K562 (cell line): Measurements from ENCODE around the gene PTGR2. TPM values are rescaled to one million over a fixed set of nuclear protein-coding genes. Genes with fewer than 3 reads are reported as not detected.

Experiments used
- ATAC-seq: fragments of 200-7000 bp; cut with Tn5 transposase; 3 replicates; pipeline ENCODE4 v1.9.1; 2020; ENCODE audit warnings: moderate library complexity
- BruUV-seq: library from RNA; stranded (reverse); fragments of 400-500 nt; replicated peaks from 2 replicates; lab custom pipeline; 2021; lab: Mats Ljungman, UMichigan
- CTCF ChIA-PET: fragments of 300-600 bp; formaldehyde crosslinking; extraction: SDS; loops from one replicate; lab custom pipeline; 2021; ENCODE audit warnings: low intra/inter-chr PET ratio; lab: Yijun Ruan, JAX
- POLR2A ChIA-PET: fragments of 300-600, 350-650 bp; sonication (Branson Sonifier 250); formaldehyde crosslinking; extraction: SDS; loops from one replicate; lab custom pipeline; 2021; ENCODE audit warnings: antibody characterized with exemption, inconsistent platforms; lab: Yijun Ruan, JAX
- DNase-seq, 4 experiments: peaks; one replicate each; pipeline versions ENCODE4 v3.0.0 to v3.0.0-alpha.2; 2011 to 2018; ENCODE audit warnings: low spot score in 3 of 4, mixed read lengths in 3 of 4; ENCODE audit errors: extremely low read depth in 1 of 4
- FAIRE-seq: peaks from 2 replicates; lab custom pipeline; 2011; peaks lifted over from hg19 to GRCh38; lab: Jason Lieb, UNC
- H2AFZ ChIP-seq: 2 replicates; pipeline ENCODE4 v1.6.0; 2011; ENCODE audit warnings: low read depth, low read length, control low read depth, inconsistent platforms
- H3K27ac ChIP-seq: fragments of 200-600 bp; 3 replicates; pipeline ENCODE4 v1.8.0; 2011; ENCODE audit warnings: low read depth, mild to moderate bottlenecking, control low read depth, inconsistent platforms, low read length, moderate library complexity, mixed read lengths; ENCODE audit errors: extremely low read depth
- H3K27me3 ChIP-seq, 2 experiments: fragments of 300-600 bp in 1 of 2; 2 replicates in 1 of 2; 3 replicates in 1 of 2; pipeline versions ENCODE4 v1.6.0 to v1.8.0; 2011; ENCODE audit warnings: inconsistent platforms in 2 of 2, low read length in 2 of 2, mild to moderate bottlenecking in 1 of 2, mixed read lengths in 1 of 2, moderate library complexity in 1 of 2; ENCODE audit not compliant: control insufficient read depth in 2 of 2, insufficient read depth in 2 of 2
- H3K36me3 ChIP-seq: fragments of 300-600 bp; 3 replicates; pipeline ENCODE4 v1.8.0; 2011; ENCODE audit warnings: mild to moderate bottlenecking, low read length, inconsistent platforms; ENCODE audit not compliant: control insufficient read depth, insufficient read depth
- H3K4me1 ChIP-seq, 2 experiments: fragments of 200-600 bp in 1 of 2; replicated peaks in 1 of 2; 2 replicates in 1 of 2; 3 replicates in 1 of 2; pipeline versions ENCODE4 v1.5.1 to v1.8.0; 2011; ENCODE audit warnings: inconsistent platforms in 2 of 2, low read length in 2 of 2, mild to moderate bottlenecking in 1 of 2, mixed read lengths in 1 of 2, moderate library complexity in 1 of 2; ENCODE audit not compliant: control insufficient read depth in 2 of 2, insufficient read depth in 2 of 2
- H3K4me2 ChIP-seq: 2 replicates; pipeline ENCODE4 v1.6.1; 2011; ENCODE audit warnings: low read length, control low read depth, inconsistent platforms, mixed read lengths; ENCODE audit not compliant: insufficient read depth
- H3K4me3 ChIP-seq: fragments of 200-600 bp; sonication (generic), shearing (Covaris generic); 2 replicates; pipeline ENCODE4 v1.5.1; 2016; ENCODE audit warnings: control low read depth, inconsistent platforms
- H3K79me2 ChIP-seq: fragments of 200-600 bp; 3 replicates; pipeline ENCODE4 v1.8.0; 2011; ENCODE audit warnings: low read length, inconsistent platforms; ENCODE audit not compliant: control insufficient read depth, insufficient read depth
- H3K9ac ChIP-seq, 2 experiments: 2 replicates each; pipeline versions ENCODE4 v1.6.0 to v1.6.1; 2011; ENCODE audit warnings: low read depth in 2 of 2, low read length in 2 of 2, control low read depth in 1 of 2, inconsistent platforms in 1 of 2, mild to moderate bottlenecking in 1 of 2, mixed read lengths in 1 of 2; ENCODE audit not compliant: insufficient read depth in 1 of 2
- H3K9me1 ChIP-seq: one replicate; pipeline ENCODE4 v1.6.0; 2011; ENCODE audit warnings: inconsistent platforms, mild to moderate bottlenecking, low read length, moderate library complexity; ENCODE audit not compliant: control insufficient read depth, insufficient read depth
- H3K9me3 ChIP-seq: replicated peaks from 2 replicates; pipeline ENCODE4 v1.5.1; 2011; ENCODE audit warnings: low read depth, low read length, inconsistent platforms; ENCODE audit not compliant: control insufficient read depth, insufficient read depth
- H4K20me1 ChIP-seq: replicated peaks from 2 replicates; pipeline ENCODE4 v1.6.1; 2011; ENCODE audit warnings: low read length, inconsistent platforms, mixed read lengths; ENCODE audit not compliant: control insufficient read depth, insufficient read depth
- CLOCK ChIP-seq: fragments of 250-450 bp; sonication (Bioruptor Pico); IDR thresholded peaks from 2 replicates; pipeline ENCODE4 v1.4.0; 2020; ENCODE audit warnings: mild to moderate bottlenecking, moderate library complexity, borderline replicate concordance
- MYBL2 ChIP-seq, 2 experiments: fragments of 450-650 bp in 1 of 2; sonication (generic) in 1 of 2; formaldehyde crosslinking in 1 of 2; IDR thresholded peaks; 2 replicates each; pipeline versions ENCODE4 v1.6.1 to v1.8.1; 2017 to 2022; ENCODE audit warnings: borderline replicate concordance in 1 of 2, inconsistent platforms in 1 of 2, low read depth in 1 of 2, mild to moderate bottlenecking in 1 of 2, missing genetic modification reagents in 1 of 2, moderate library complexity in 1 of 2
- NR2C1 ChIP-seq, 2 experiments: fragments of 450-650 bp; IDR thresholded peaks; 2 replicates each; pipeline ENCODE4 v1.6.1; 2017; ENCODE audit warnings: mild to moderate bottlenecking in 2 of 2, antibody characterized with exemption in 1 of 2, inconsistent platforms in 1 of 2, missing compliant biosample characterization in 1 of 2, missing genetic modification characterization in 1 of 2
- NRF1 ChIP-seq, 2 experiments: fragments of 450-650 bp; IDR thresholded peaks in 1 of 2; conservative IDR thresholded peaks in 1 of 2; 2 replicates each; pipeline ENCODE4 v1.6.1; 2014; ENCODE audit warnings: mild to moderate bottlenecking in 2 of 2
- RUNX1 ChIP-seq: sonication (generic); IDR thresholded peaks from 2 replicates; pipeline ENCODE4 v1.6.1; 2016; ENCODE audit warnings: antibody characterized with exemption, low read depth
- SMARCB1 ChIP-seq: IDR thresholded peaks from 2 replicates; pipeline ENCODE4 v1.6.1; 2011; ENCODE audit warnings: improper control_type of control experiment, low read depth; ENCODE audit not compliant: insufficient read length
- ZNF239 ChIP-seq: fragments of 250-450 bp; sonication (Bioruptor Pico); IDR thresholded peaks from 2 replicates; pipeline ENCODE4 v1.4.0; 2020; ENCODE audit warnings: mild to moderate bottlenecking
- WGBS: fragments of 100-300 bp; shearing (Covaris generic); methylation state at CpG from one replicate; pipeline ENCODE4 v1.1.6; 2016; ENCODE audit warnings: low coverage, mixed read lengths; ENCODE audit not compliant: insufficient coverage; ENCODE audit errors: missing lambda C conversion rate; 5-methylcytosine and 5-hydroxymethylcytosine counted together
- in situ Hi-C: fragments of 300-500 bp; cut with MboI; formaldehyde crosslinking; loops from 4 replicates; pipeline ENCODE4 v1.15.0; 2018; ENCODE audit warnings: inconsistent platforms, mixed read lengths
- intact Hi-C: fragments of 100-400 bp; cut with micrococcal nuclease; formaldehyde crosslinking; loops from 2 replicates; pipeline ENCODE4 v1.14.2; 2022
- polyA plus RNA-seq, 8 experiments: library from polyadenylated mRNA; depleted of rRNA in 4 of 8; stranded (reverse) in 5 of 8; unstranded in 3 of 8; fragments of >200 nt; fragmentation: Nextera tagmentation in 2 of 8; fragmentation: Illumina TruSeq in 1 of 8; extraction: Ambion mirVana in 2 of 8; extraction: Trizol in 1 of 8; gene quantifications; 2 replicates each; pipeline versions ENCODE4 v1.2.1 to v1.2.3, GENCODE V29; 2011 to 2014; ENCODE audit warnings: inconsistent platforms in 1 of 8, missing spikeins in 1 of 8
- total RNA-seq, 7 experiments: library from RNA; depleted of rRNA in 6 of 7; stranded (reverse); fragments of >200 nt in 6 of 7; fragmentation: Illumina TruSeq in 2 of 7; extraction: Trizol in 2 of 7; gene quantifications; 2 replicates each; pipeline versions ENCODE4 v1.2.1 to v1.2.3, GENCODE V29; 2011 to 2021; ENCODE audit warnings: low replicate concordance in 1 of 7

The PTGR2 gene
- total and polyA plus RNA-seq, 9 of the 15 experiments (the other 6 are each of a cell fraction or from before 2014, with no cell fraction given): 7.4 to 23.0 (median 13.0) TPM

GRCh38 chr14:73877790-73878189, 26.2 kb downstream of the PTGR2 start:
- intact Hi-C loops: no loop called here
- in situ Hi-C loops: no loop called here
- H3K4me1 ChIP-seq: no peaks in the 10 kb centered on the region
- ChIA-PET POLR2A (interaction anchor here (0.8 to 1.1 kb wide), 2 partner anchors 9 to 91 kb away, joined by 3 to 6 read pairs; partner anchors contain the start of gene ZNF410), CTCF (no interaction called here)
- ATAC-seq (no peak), DNase-seq (no peak), FAIRE-seq (no peak)
- no peak overlapping the region for H3K4me2 ChIP-seq
- no peaks in the 10 kb centered on the region for H3K9me1 ChIP-seq
- no peak overlapping the region for H3K27ac ChIP-seq
- no TSS peak for BruUV-seq
- H4K20me1 ChIP-seq: no peaks in the 10 kb centered on the region
- no peak overlapping the region for H3K4me3 ChIP-seq
- WGBS: 92% methylated on average over 3 of the region's 3 CpGs
- no peaks in the 10 kb centered on the region for H3K27me3 ChIP-seq
- TF ChIP-seq ZNF239 (CRISPR knock-in tag) (no peak), CLOCK (CRISPR knock-in tag) (no peak), NRF1 (conservative IDR thresholded peaks at IDR 0.05 in 1 of 2, IDR thresholded peaks at IDR 0.05 in 1 of 2) (no peak), RUNX1 (no peak), MYBL2 (IDR thresholded peaks at IDR 0.05; ENCODE audit: low read depth) (no peak), MYBL2 (CRISPR knock-in tag; IDR thresholded peaks at IDR 0.05; ENCODE audit: borderline replicate concordance) (no peak), SMARCB1 (no peak), NR2C1 (IDR thresholded peaks at IDR 0.05) (no peak), NR2C1 (tag; IDR thresholded peaks at IDR 0.05) (no peak)
- H3K9me3 ChIP-seq: no peaks in the 10 kb centered on the region
- H3K36me3 ChIP-seq: 0 out of 3 replicates have a peak, but pooled peaks cover 7% of the 10 kb centered on the region
- H2AFZ ChIP-seq: no peak overlapping the region
- no peak overlapping the region for H3K9ac ChIP-seq
- H3K79me2 ChIP-seq: no peaks in the 10 kb centered on the region
